M059J (cell line): Measurements from ENCODE around the gene NOXA1. TPM values are rescaled to one million over a fixed set of nuclear protein-coding genes. Genes with fewer than 3 reads are reported as not detected.
A peak's percentile ranks its signal among the peaks of the same experiment; 100 is the strongest.
"Not testable (repeated sequence)": the region's sequence is repeated elsewhere in the genome, so short reads cannot be mapped to it uniquely, and the experiment has no call there.

Experiments
- DNase-seq: peaks from one replicate; pipeline ENCODE4 v3.0.0-alpha.2; 2012; ENCODE audit warnings: low read depth
- total RNA-seq: library from RNA; depleted of rRNA; stranded (reverse); fragments of >200 nt; shearing (Covaris generic); gene quantifications from 2 replicates; pipeline ENCODE4 v1.2.3, GENCODE V29; 2014; rRNA removed

The NOXA1 gene
- total RNA-seq = not detected in 2 replicates

GRCh38 chr9:137422604-137423513, at the start of gene NOXA1, which contains the start of gene EXD3:
TSS of gene NOXA1 (plus strand) at chr9:137423393. CDS start at chr9:137423530, 137 bp downstream.
TSS of gene EXD3 (minus strand) at chr9:137423162. CDS start at chr9:137395357, 27,805 bp downstream.
- peak; percentile 88 for DNase-seq

- DNase-seq = no peak
Measured at GRCh38 chr9:137373611-137373980, 49.6 kb upstream of the NOXA1 start.

- no peak for DNase-seq
Measured at GRCh38 chr9:137374131-137374845, 48.9 kb upstream of the NOXA1 start.

- DNase-seq = no peak
Measured at GRCh38 chr9:137375321-137376058, 47.7 kb upstream of the NOXA1 start.

GRCh38 chr9:137376386-137376785, 46.8 kb upstream of the NOXA1 start:
- DNase-seq = no peak

- DNase-seq = not testable (repeated sequence)
Measured at GRCh38 chr9:137378688-137379410, 44.3 kb upstream of the NOXA1 start.

- no peak for DNase-seq
Measured at GRCh38 chr9:137379761-137380161, 43.4 kb upstream of the NOXA1 start.

GRCh38 chr9:137380171-137380570, 43.0 kb upstream of the NOXA1 start:
- DNase-seq = no peak

GRCh38 chr9:137380606-137381005, 42.6 kb upstream of the NOXA1 start:
- no peak for DNase-seq

- DNase-seq = no peak
Measured at GRCh38 chr9:137381501-137382443, 41.4 kb upstream of the NOXA1 start.

GRCh38 chr9:137382444-137383080, 40.6 kb upstream of the NOXA1 start:
- DNase-seq = no peak

GRCh38 chr9:137383081-137383783, 40.0 kb upstream of the NOXA1 start:
- DNase-seq = no peak

GRCh38 chr9:137383784-137384756, 39.1 kb upstream of the NOXA1 start:
- DNase-seq = no peak

GRCh38 chr9:137385061-137385655, 38.0 kb upstream of the NOXA1 start:
- DNase-seq = no peak

- not testable (repeated sequence) for DNase-seq
Measured at GRCh38 chr9:137386507-137387113, 36.6 kb upstream of the NOXA1 start.

- DNase-seq = no peak
Measured at GRCh38 chr9:137387114-137387890, 35.9 kb upstream of the NOXA1 start.
